H1 (cell line): ENCODE measurements around the gene G6PC3. TPM values are rescaled to one million over a fixed set of nuclear protein-coding genes. Genes with fewer than 3 reads are reported as not detected.

Experiments used
- ASH2L ChIP-seq: fragments of 200-600, 300-600 bp; sonication (generic); IDR thresholded peaks from one replicate; pipeline ENCODE4 v1.7.1; 2017; ENCODE audit warnings: low read length
- CHD7 ChIP-seq: fragments of 300-600 bp; sonication (generic); IDR thresholded peaks from 2 replicates; pipeline ENCODE4 v1.7.1; 2012; ENCODE audit warnings: low read length, moderate library complexity, mild to moderate bottlenecking, inconsistent platforms; ENCODE audit not compliant: insufficient replicate concordance
- E2F6 ChIP-seq: IDR thresholded peaks from 2 replicates; pipeline ENCODE4 v1.6.1; 2012; ENCODE audit warnings: inconsistent platforms
- FOSL1 ChIP-seq: IDR thresholded peaks from 2 replicates; pipeline ENCODE4 v1.6.1; 2011; ENCODE audit warnings: mild to moderate bottlenecking, low read depth, low read length, moderate library complexity; ENCODE audit not compliant: insufficient read depth
- KDM1A ChIP-seq: fragments of 200-600, 300-600 bp; sonication (generic); IDR thresholded peaks from 2 replicates; pipeline ENCODE4 v1.7.1; 2016; ENCODE audit warnings: mild to moderate bottlenecking, low read length, borderline replicate concordance
- KDM5A ChIP-seq: fragments of 200-600 bp; IDR thresholded peaks from 2 replicates; pipeline ENCODE4 v1.7.1; 2012; ENCODE audit warnings: mild to moderate bottlenecking, low read length, inconsistent platforms, mixed read lengths
- SAP30 ChIP-seq: fragments of 300-600 bp; sonication (generic); IDR thresholded peaks from 2 replicates; pipeline ENCODE4 v1.7.1; 2012; ENCODE audit warnings: low read length, moderate library complexity, mild to moderate bottlenecking, inconsistent platforms; ENCODE audit not compliant: insufficient read depth, insufficient replicate concordance
- SIRT6 ChIP-seq: IDR thresholded peaks from one replicate; pipeline ENCODE4 v1.7.1; 2012; ENCODE audit warnings: low read length, inconsistent platforms
- TBP ChIP-seq: IDR thresholded peaks from 2 replicates; pipeline ENCODE4 v1.6.1; 2011; ENCODE audit warnings: low read depth, low read length, improper control_type of control experiment
- polyA plus RNA-seq, 7 experiments: library from polyadenylated mRNA; depleted of rRNA in 3 of 7; stranded (reverse) in 5 of 7; unstranded in 2 of 7; fragments of >200 nt in 5 of 7; fragments of 200-250 nt in 2 of 7; gene quantifications; 1 replicate in 5 of 7; 2 replicates in 1 of 7; 4 replicates in 1 of 7; pipeline versions ENCODE4 v1.2.1 to v1.2.3, GENCODE V29; 2011 to 2013; ENCODE audit warnings: missing spikeins in 2 of 7, mixed read lengths in 2 of 7
- total RNA-seq: library from RNA; stranded (reverse); fragmentation: NEBNext Ultra II Directional; extraction: Animal tissue kit (Norgen Biotek cat#: 25700); gene quantifications from 2 replicates; pipeline ENCODE4 v1.2.1, GENCODE V29; 2021

G6PC3 gene
- total and polyA plus RNA-seq, 2 of the 8 experiments (the other 6 are each of a cell fraction or from before 2014, with no cell fraction given) = 104 to 343 TPM

- TF ChIP-seq CHD7 = no peak
- TF ChIP-seq SIRT6 = no peak
- TF ChIP-seq FOSL1 = no peak
- no peak for TF ChIP-seq KDM5A
- TF ChIP-seq ASH2L = no peak
- no peak for TF ChIP-seq SAP30
- TF ChIP-seq TBP = no peak
- TF ChIP-seq KDM1A = no peak
- no peak for TF ChIP-seq E2F6
These were observed 40.1 kb upstream of the G6PC3 start (continued) for GRCh38 chr17:44030482-44030881.
